Measurements from ENCODE around the gene RAMP2.

DNA sequence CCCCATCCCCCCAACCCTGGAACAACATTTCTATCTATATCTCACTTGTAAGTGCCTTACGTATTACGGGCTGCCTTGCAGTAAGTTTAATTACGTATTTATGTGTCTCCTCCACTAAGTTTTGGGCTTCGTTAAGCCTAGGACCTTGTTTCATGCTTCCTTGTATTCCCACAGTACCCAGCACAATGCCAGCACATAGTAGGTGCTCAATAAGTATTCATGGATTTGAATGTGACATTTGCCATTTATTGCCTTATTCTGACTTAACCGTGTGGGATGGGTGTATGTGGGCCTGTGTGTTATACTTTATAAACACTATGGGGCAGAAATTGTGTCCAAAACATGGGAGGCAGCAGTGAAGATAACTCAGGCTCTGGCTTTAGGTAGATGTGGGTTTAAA is 31.5 kb downstream of the RAMP2 start:
- TF ChIP-seq, protein P1, sequence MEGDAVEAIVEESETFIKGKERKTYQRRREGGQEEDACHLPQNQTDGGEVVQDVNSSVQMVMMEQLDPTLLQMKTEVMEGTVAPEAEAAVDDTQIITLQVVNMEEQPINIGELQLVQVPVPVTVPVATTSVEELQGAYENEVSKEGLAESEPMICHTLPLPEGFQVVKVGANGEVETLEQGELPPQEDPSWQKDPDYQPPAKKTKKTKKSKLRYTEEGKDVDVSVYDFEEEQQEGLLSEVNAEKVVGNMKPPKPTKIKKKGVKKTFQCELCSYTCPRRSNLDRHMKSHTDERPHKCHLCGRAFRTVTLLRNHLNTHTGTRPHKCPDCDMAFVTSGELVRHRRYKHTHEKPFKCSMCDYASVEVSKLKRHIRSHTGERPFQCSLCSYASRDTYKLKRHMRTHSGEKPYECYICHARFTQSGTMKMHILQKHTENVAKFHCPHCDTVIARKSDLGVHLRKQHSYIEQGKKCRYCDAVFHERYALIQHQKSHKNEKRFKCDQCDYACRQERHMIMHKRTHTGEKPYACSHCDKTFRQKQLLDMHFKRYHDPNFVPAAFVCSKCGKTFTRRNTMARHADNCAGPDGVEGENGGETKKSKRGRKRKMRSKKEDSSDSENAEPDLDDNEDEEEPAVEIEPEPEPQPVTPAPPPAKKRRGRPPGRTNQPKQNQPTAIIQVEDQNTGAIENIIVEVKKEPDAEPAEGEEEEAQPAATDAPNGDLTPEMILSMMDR (conservative IDR thresholded peaks at IDR 0.05; ENCODE audit: low read length): no peak
- TF ChIP-seq EZH2phosphoT487 (IDR thresholded peaks at IDR 0.05; ENCODE audit: borderline replicate concordance): no peak

Measured in Loucy (cell line).